Measurements from ENCODE around the gene CIB1. TPM values are rescaled to one million over a fixed set of nuclear protein-coding genes. Genes with fewer than 3 reads are reported as not detected.

The CIB1 gene
- total RNA-seq, 1 experiment from 2014 or later = 30.1 TPM

- Histone ChIP-seq H3K27ac (no peak overlapping the region), H3K9me3 (replicated peaks) (no peaks in the 10 kb centered on the region), H3K4me3 (no peak overlapping the region), H3K4me1 (replicated peaks) (peaks cover 23% of the 10 kb centered on the region), H3K27me3 (replicated peaks) (no peaks in the 10 kb centered on the region), H3K36me3 (peaks cover 47% of the 10 kb centered on the region)
- DNase-seq (ENCODE audit: low read depth in 1 of 2, low spot score in 2 of 2) = no peak
Observed at GRCh38 chr15:90231028-90232017, 2.4 kb downstream of the CIB1 start.

- no peaks in the 10 kb centered on the region for H3K27me3 ChIP-seq (replicated peaks)
- H3K36me3 ChIP-seq = peaks cover 52% of the 10 kb centered on the region
- H3K4me1 ChIP-seq (replicated peaks) = peaks cover 23% of the 10 kb centered on the region
- H3K9me3 ChIP-seq (replicated peaks) = no peaks in the 10 kb centered on the region
- DNase-seq (ENCODE audit: low read depth in 1 of 2, low spot score in 2 of 2) = no peak
- no peak overlapping the region for H3K27ac ChIP-seq
- no peak overlapping the region for H3K4me3 ChIP-seq
Observed at GRCh38 chr15:90230610-90231009, 3.1 kb downstream of the CIB1 start.

- Histone ChIP-seq H3K4me3 (no peak overlapping the region), H3K27me3 (replicated peaks) (no peaks in the 10 kb centered on the region), H3K4me1 (replicated peaks) (peaks cover 23% of the 10 kb centered on the region), H3K9me3 (replicated peaks) (no peaks in the 10 kb centered on the region), H3K27ac (no peak overlapping the region), H3K36me3 (peaks cover 55% of the 10 kb centered on the region)
- DNase-seq (ENCODE audit: low read depth in 1 of 2, low spot score in 2 of 2) = no peak
Observed at GRCh38 chr15:90230071-90230494, 3.7 kb downstream of the CIB1 start.

GRCh38 chr15:90228960-90229359 is 4.8 kb downstream of the CIB1 start:
- H3K36me3 ChIP-seq = peaks cover 59% of the 10 kb centered on the region
- H3K4me3 ChIP-seq = no peak overlapping the region
- H3K27ac ChIP-seq = no peak overlapping the region
- H3K27me3 ChIP-seq (replicated peaks) = no peaks in the 10 kb centered on the region
- H3K4me1 ChIP-seq (replicated peaks) = peaks cover 18% of the 10 kb centered on the region
- H3K9me3 ChIP-seq (replicated peaks) = no peaks in the 10 kb centered on the region
- DNase-seq (ENCODE audit: low read depth in 1 of 2, low spot score in 2 of 2) = no peak

GRCh38 chr15:90227816-90228772 is 5.6 kb downstream of the CIB1 start:
- H3K27me3 ChIP-seq (replicated peaks) = no peaks in the 10 kb centered on the region
- H3K4me1 ChIP-seq (replicated peaks) = peaks cover 12% of the 10 kb centered on the region
- H3K9me3 ChIP-seq (replicated peaks) = no peaks in the 10 kb centered on the region
- no peak overlapping the region for H3K27ac ChIP-seq
- peaks cover 56% of the 10 kb centered on the region for H3K36me3 ChIP-seq
- H3K4me3 ChIP-seq = no peak overlapping the region
- DNase-seq (ENCODE audit: low read depth in 1 of 2, low spot score in 2 of 2) = no peak

- Histone ChIP-seq H3K4me3 (no peak overlapping the region), H3K27me3 (replicated peaks) (no peaks in the 10 kb centered on the region), H3K36me3 (peaks cover 56% of the 10 kb centered on the region)
Observed at GRCh38 chr15:90227336-90227735, 6.4 kb downstream of the CIB1 start.

GRCh38 chr15:90225504-90226234 is 8.1 kb downstream of the CIB1 start:
- DNase-seq (ENCODE audit: low read depth in 1 of 2, low spot score in 2 of 2) = no peak
- H3K4me3 ChIP-seq = no peak overlapping the region
- no peaks in the 10 kb centered on the region for H3K27me3 ChIP-seq (replicated peaks)
- peaks cover 45% of the 10 kb centered on the region for H3K36me3 ChIP-seq
- H3K27ac ChIP-seq = no peak overlapping the region
- H3K9me3 ChIP-seq (replicated peaks) = no peaks in the 10 kb centered on the region
- H3K4me1 ChIP-seq (replicated peaks) = peaks cover 8% of the 10 kb centered on the region

More at GRCh38 chr15:90227336-90227735, 6.4 kb downstream of the CIB1 start:
- no peak for DNase-seq (ENCODE audit: low read depth in 1 of 2, low spot score in 2 of 2)
- Histone ChIP-seq H3K27ac (no peak overlapping the region), H3K4me1 (replicated peaks) (peaks cover 7% of the 10 kb centered on the region), H3K9me3 (replicated peaks) (no peaks in the 10 kb centered on the region)

- no peaks in the 10 kb centered on the region for H3K27me3 ChIP-seq (replicated peaks)
- H3K9me3 ChIP-seq (replicated peaks) = no peaks in the 10 kb centered on the region
- no peak for DNase-seq (ENCODE audit: low read depth in 1 of 2, low spot score in 2 of 2)
- no peak overlapping the region for H3K4me3 ChIP-seq
- H3K4me1 ChIP-seq (replicated peaks) = peaks cover 8% of the 10 kb centered on the region
- no peak overlapping the region for H3K27ac ChIP-seq
- H3K36me3 ChIP-seq = peaks cover 39% of the 10 kb centered on the region
Observed at GRCh38 chr15:90225047-90225446, 8.7 kb downstream of the CIB1 start.

GRCh38 chr15:90223441-90224165 is 10.1 kb downstream of the CIB1 start:
- Histone ChIP-seq H3K27me3 (replicated peaks) (no peaks in the 10 kb centered on the region), H3K36me3 (peaks cover 26% of the 10 kb centered on the region), H3K9me3 (replicated peaks) (no peaks in the 10 kb centered on the region), H3K4me1 (replicated peaks) (peaks cover 8% of the 10 kb centered on the region), H3K27ac (no peak overlapping the region), H3K4me3 (no peak overlapping the region)
- DNase-seq (ENCODE audit: low read depth in 1 of 2, low spot score in 2 of 2) = no peak

- Histone ChIP-seq H3K27me3 (replicated peaks) (no peaks in the 10 kb centered on the region), H3K36me3 (peaks cover 18% of the 10 kb centered on the region), H3K27ac (no peak overlapping the region), H3K4me3 (no peak overlapping the region), H3K4me1 (replicated peaks) (peaks cover 8% of the 10 kb centered on the region), H3K9me3 (replicated peaks) (no peaks in the 10 kb centered on the region)
- no peak for DNase-seq (ENCODE audit: low read depth in 1 of 2, low spot score in 2 of 2)
Observed at GRCh38 chr15:90222547-90222946, 11.2 kb downstream of the CIB1 start.

GRCh38 chr15:90221246-90221900 is 12.4 kb downstream of the CIB1 start:
- DNase-seq (ENCODE audit: low read depth in 1 of 2, low spot score in 2 of 2) = peak; percentile 56 to 83
- Histone ChIP-seq H3K9me3 (replicated peaks) (no peaks in the 10 kb centered on the region), H3K4me3 (no peak overlapping the region), H3K27ac (no peak overlapping the region), H3K4me1 (replicated peaks) (peaks cover 8% of the 10 kb centered on the region), H3K36me3 (peaks cover 17% of the 10 kb centered on the region), H3K27me3 (replicated peaks) (no peaks in the 10 kb centered on the region)

GRCh38 chr15:90219421-90220141 is 14.2 kb downstream of the CIB1 start:
- H3K27ac ChIP-seq = no peak overlapping the region
- H3K36me3 ChIP-seq = peaks cover 7% of the 10 kb centered on the region
- peak; percentile 58 to 66 for DNase-seq (ENCODE audit: low read depth in 1 of 2, low spot score in 2 of 2)

More at GRCh38 chr15:90219421-90220141, 14.2 kb downstream of the CIB1 start:
- Histone ChIP-seq H3K4me3 (no peak overlapping the region), H3K27me3 (replicated peaks) (no peaks in the 10 kb centered on the region), H3K9me3 (replicated peaks) (no peaks in the 10 kb centered on the region), H3K4me1 (replicated peaks) (peaks cover 8% of the 10 kb centered on the region)

All from SJSA1 (cell line).